WTC11 (cell line): ENCODE results near the gene ZNF568. TPM values are rescaled to one million over a fixed set of nuclear protein-coding genes. Genes with fewer than 3 reads are reported as not detected.

Source experiments
- ATAC-seq: fragments of 200-7000 bp; cut with Tn5 transposase; 2 replicates; pipeline ENCODE4 v1.10.0; 2021; ENCODE audit warnings: mild to moderate bottlenecking, moderate library complexity
- CTCF ChIA-PET: fragments of 300-600 bp; sonication (Branson Sonifier 250); formaldehyde crosslinking; loops from one replicate; lab custom pipeline; 2021; ENCODE audit warnings: antibody characterized with exemption; lab: Charles Lee
- POLR2A ChIA-PET: fragments of 350-600 bp; sonication (Branson Sonifier 250); formaldehyde crosslinking; loops from one replicate; lab custom pipeline; 2021; ENCODE audit warnings: antibody characterized with exemption; lab: Charles Lee
- DNase-seq: peaks from one replicate; pipeline ENCODE4 v3.0.0; 2021; ENCODE audit warnings: low spot score
- H3K27ac Mint-ChIP-seq: 2 replicates; pipeline ENCODE4 v1.8.0; 2021; ENCODE audit warnings: mixed read lengths
- H3K27me3 Mint-ChIP-seq: 2 replicates; pipeline ENCODE4 v1.8.0; 2021; ENCODE audit warnings: low read depth, mild to moderate bottlenecking, moderate library complexity, mixed read lengths
- H3K36me3 Mint-ChIP-seq: 2 replicates; pipeline ENCODE4 v1.8.0; 2021; ENCODE audit warnings: mixed read lengths
- H3K4me1 Mint-ChIP-seq: 2 replicates; pipeline ENCODE4 v1.8.0; 2022; ENCODE audit warnings: mixed read lengths
- H3K4me3 Mint-ChIP-seq: 2 replicates; pipeline ENCODE4 v1.8.0; 2021; ENCODE audit warnings: mild to moderate bottlenecking, moderate library complexity, mixed read lengths
- H3K9me3 Mint-ChIP-seq: 2 replicates; pipeline ENCODE4 v1.8.0; 2021; ENCODE audit warnings: mixed read lengths
- ATF2 ChIP-seq: sonication (generic); formaldehyde crosslinking; IDR thresholded peaks from 2 replicates; pipeline ENCODE4 v1.8.1; 2022; ENCODE audit warnings: low read depth, missing genetic modification reagents, borderline replicate concordance
- ATF6 ChIP-seq: sonication (generic); formaldehyde crosslinking; IDR thresholded peaks from 2 replicates; pipeline ENCODE4 v1.8.1; 2023; ENCODE audit warnings: mild to moderate bottlenecking, missing genetic modification reagents
- CBFB ChIP-seq: sonication (generic); formaldehyde crosslinking; IDR thresholded peaks from 2 replicates; pipeline ENCODE4 v1.8.1; 2022; ENCODE audit warnings: mild to moderate bottlenecking, low read depth, missing genetic modification reagents
- CDX4 ChIP-seq: fragments of 250-450 bp; sonication (Bioruptor Pico); IDR thresholded peaks from 2 replicates; pipeline ENCODE4 v1.9.0; 2021; ENCODE audit warnings: moderate library complexity, mild to moderate bottlenecking, inconsistent platforms, borderline replicate concordance
- CTCF ChIP-seq: fragments of 200-600 bp; IDR thresholded peaks from 2 replicates; pipeline ENCODE4 v1.8.0; 2022; ENCODE audit warnings: antibody characterized with exemption
- E2F5 ChIP-seq: sonication (generic); formaldehyde crosslinking; IDR thresholded peaks from 2 replicates; pipeline ENCODE4 v1.8.1; 2022; ENCODE audit warnings: mild to moderate bottlenecking, moderate library complexity, missing genetic modification reagents
- ELF4 ChIP-seq: sonication (generic); formaldehyde crosslinking; IDR thresholded peaks from 2 replicates; pipeline ENCODE4 v1.8.1; 2022; ENCODE audit warnings: low read depth, mild to moderate bottlenecking, moderate library complexity, missing genetic modification reagents
- FOXP4 ChIP-seq: sonication (generic); formaldehyde crosslinking; IDR thresholded peaks from 2 replicates; pipeline ENCODE4 v1.8.0; 2022; ENCODE audit warnings: mild to moderate bottlenecking, missing genetic modification reagents
- HMGA2 ChIP-seq: fragments of 250-450 bp; sonication (Bioruptor Pico); IDR thresholded peaks from 2 replicates; pipeline ENCODE4 v1.4.0; 2021; ENCODE audit warnings: mild to moderate bottlenecking, moderate library complexity
- IRF1 ChIP-seq: sonication (generic); formaldehyde crosslinking; IDR thresholded peaks from 2 replicates; pipeline ENCODE4 v1.8.0; 2023; ENCODE audit warnings: missing genetic modification reagents
- NFE2L1 ChIP-seq: sonication (generic); formaldehyde crosslinking; IDR thresholded peaks from 2 replicates; pipeline ENCODE4 v1.8.1; 2023; ENCODE audit warnings: missing genetic modification reagents
- NR1H2 ChIP-seq: sonication (generic); formaldehyde crosslinking; IDR thresholded peaks from 2 replicates; pipeline ENCODE4 v1.9.0; 2021; ENCODE audit warnings: mild to moderate bottlenecking, moderate library complexity, missing genetic modification reagents
- NR2C2 ChIP-seq: sonication (generic); formaldehyde crosslinking; IDR thresholded peaks from 2 replicates; pipeline ENCODE4 v1.8.0; 2022; ENCODE audit warnings: mild to moderate bottlenecking, missing genetic modification reagents
- NR3C1 ChIP-seq: sonication (generic); formaldehyde crosslinking; conservative IDR thresholded peaks from 2 replicates; pipeline ENCODE4 v1.8.1; 2023; ENCODE audit warnings: low read depth, mild to moderate bottlenecking, missing genetic modification reagents
- OVOL2 ChIP-seq: fragments of 250-450 bp; sonication (Bioruptor Pico); IDR thresholded peaks from 2 replicates; pipeline ENCODE4 v1.9.0; 2021; ENCODE audit warnings: mild to moderate bottlenecking, borderline replicate concordance
- PRDM15 ChIP-seq: sonication (generic); formaldehyde crosslinking; IDR thresholded peaks from 2 replicates; pipeline ENCODE4 v1.8.0; 2022; ENCODE audit warnings: missing genetic modification reagents
- SP1 ChIP-seq: sonication (generic); formaldehyde crosslinking; conservative IDR thresholded peaks from 2 replicates; pipeline ENCODE4 v1.8.1; 2022; ENCODE audit warnings: missing genetic modification reagents
- USF2 ChIP-seq: sonication (generic); formaldehyde crosslinking; IDR thresholded peaks from 2 replicates; pipeline ENCODE4 v1.8.1; 2023; ENCODE audit warnings: mild to moderate bottlenecking, missing genetic modification reagents, moderate library complexity
- ZMAT4 ChIP-seq: fragments of 250-450 bp; sonication (Bioruptor Pico); IDR thresholded peaks from 2 replicates; pipeline ENCODE4 v1.9.0; 2021; ENCODE audit warnings: mild to moderate bottlenecking
- ZNF121 ChIP-seq: sonication (generic); formaldehyde crosslinking; IDR thresholded peaks from 2 replicates; pipeline ENCODE4 v1.8.0; 2023; ENCODE audit warnings: missing genetic modification reagents
- ZNF671 ChIP-seq: fragments of 250-450 bp; sonication (Bioruptor Pico); IDR thresholded peaks from 2 replicates; pipeline ENCODE4 v1.8.0; 2021; ENCODE audit warnings: mild to moderate bottlenecking
- total RNA-seq: library from RNA; stranded (reverse); gene quantifications from 3 replicates; pipeline ENCODE4 v1.2.3, GENCODE V29; 2021

Gene ZNF568
- total RNA-seq, 1 experiment from 2014 or later: 10.5 TPM

- Mint-ChIP-seq H3K27ac (no peak overlapping the region), H3K4me1 (no peaks in the 10 kb centered on the region), H3K27me3 (no peaks in the 10 kb centered on the region), H3K36me3 (peaks cover 53% of the 10 kb centered on the region), H3K4me3 (no peak overlapping the region), H3K9me3 (peaks cover 60% of the 10 kb centered on the region)
- DNase-seq: no peak
- no peak for TF ChIP-seq SP1 (CRISPR knock-in tag)
- TF ChIP-seq NR1H2 (CRISPR knock-in tag): no peak
- no peak for TF ChIP-seq USF2 (CRISPR knock-in tag)
- TF ChIP-seq ATF2 (CRISPR knock-in tag): no peak
- no peak for TF ChIP-seq NR2C2 (CRISPR knock-in tag)
- TF ChIP-seq ELF4: no peak
- TF ChIP-seq NR3C1 (CRISPR knock-in tag): no peak
- TF ChIP-seq ATF6 (CRISPR knock-in tag): no peak
- no peak for TF ChIP-seq NFE2L1
- no peak for TF ChIP-seq CTCF
- TF ChIP-seq ZMAT4 (CRISPR knock-in tag): no peak
- no peak for TF ChIP-seq E2F5 (CRISPR knock-in tag)
- TF ChIP-seq HMGA2 (CRISPR knock-in tag): no peak
- TF ChIP-seq OVOL2 (CRISPR knock-in tag): no peak
- no peak for TF ChIP-seq CBFB
- no peak for TF ChIP-seq ZNF121 (CRISPR knock-in tag)
- no peak for TF ChIP-seq ZNF671
- ATAC-seq: no peak
- POLR2A ChIA-PET: interaction anchor here (0.6 kb wide), 1 partner anchor 1006 kb away, joined by 3 read pairs; no protein-coding TSS in a partner anchor
- CTCF ChIA-PET: no interaction called here
Measured at GRCh38 chr19:36997152-36997842, 81.2 kb downstream of the ZNF568 start.

GRCh38 chr19:36997843-36998235 lies 81.7 kb downstream of the ZNF568 start:
- ChIA-PET POLR2A (interaction anchor here (0.6 kb wide), 1 partner anchor 1005 kb away, joined by 3 read pairs; no protein-coding TSS in a partner anchor), CTCF (no interaction called here)
- no peak for DNase-seq
- Mint-ChIP-seq H3K4me3 (no peak overlapping the region), H3K27ac (no peak overlapping the region), H3K4me1 (no peaks in the 10 kb centered on the region), H3K27me3 (no peaks in the 10 kb centered on the region), H3K36me3 (peaks cover 47% of the 10 kb centered on the region), H3K9me3 (peaks cover 55% of the 10 kb centered on the region)
- no peak for ATAC-seq
- no peak for TF ChIP-seq CDX4
- no peak for TF ChIP-seq FOXP4 (CRISPR knock-in tag)
- TF ChIP-seq PRDM15 (CRISPR knock-in tag): no peak
- TF ChIP-seq IRF1 (CRISPR knock-in tag): no peak
